IMR-90 (cell line): ENCODE results near the gene SEPHS2.

Experiments
- CEBPB ChIP-seq: IDR thresholded peaks from 2 replicates; pipeline ENCODE4 v1.6.1; 2012; ENCODE audit warnings: low read depth, low read length, improper control_type of control experiment
- CHD1 ChIP-seq: IDR thresholded peaks from 2 replicates; pipeline ENCODE4 v1.6.1; 2012; ENCODE audit warnings: low read depth, low read length, improper control_type of control experiment
- FOS ChIP-seq: fragments of 150-350 bp; IDR thresholded peaks from 2 replicates; pipeline ENCODE4 v1.6.1; 2016; ENCODE audit warnings: low read depth, low read length
- MAFK ChIP-seq: IDR thresholded peaks from 2 replicates; pipeline ENCODE4 v1.6.1; 2012; ENCODE audit warnings: low read depth, low read length, improper control_type of control experiment
- MAZ ChIP-seq: IDR thresholded peaks from 2 replicates; pipeline ENCODE4 v1.6.1; 2012; ENCODE audit warnings: low read depth, mild to moderate bottlenecking, low read length, improper control_type of control experiment, moderate library complexity, borderline replicate concordance
- MXI1 ChIP-seq: IDR thresholded peaks from 2 replicates; pipeline ENCODE4 v1.6.1; 2012; ENCODE audit warnings: low read depth, mild to moderate bottlenecking, low read length, moderate library complexity, borderline replicate concordance
- NFE2L2 ChIP-seq: fragments of 150-350 bp; IDR thresholded peaks from 2 replicates; pipeline ENCODE4 v1.6.1; 2016; ENCODE audit warnings: low read depth, mild to moderate bottlenecking, low read length
- POLR2A ChIP-seq: IDR thresholded peaks from 2 replicates; pipeline ENCODE4 v1.6.1; 2012; ENCODE audit warnings: mild to moderate bottlenecking, low read depth, low read length
- RAD21 ChIP-seq: IDR thresholded peaks from 2 replicates; pipeline ENCODE4 v1.6.1; 2012; ENCODE audit warnings: low read length, improper control_type of control experiment
- RCOR1 ChIP-seq: IDR thresholded peaks from 2 replicates; pipeline ENCODE4 v1.6.1; 2012; ENCODE audit warnings: mild to moderate bottlenecking, low read length, improper control_type of control experiment; ENCODE audit not compliant: insufficient replicate concordance
- RFX5 ChIP-seq: IDR thresholded peaks from 2 replicates; pipeline ENCODE4 v1.8.0; 2012; ENCODE audit warnings: low read depth, mild to moderate bottlenecking, low read length, moderate library complexity
- SMC3 ChIP-seq: fragments of 150-350 bp; IDR thresholded peaks from 2 replicates; pipeline ENCODE4 v1.6.1; 2016; ENCODE audit warnings: low read depth, mild to moderate bottlenecking, antibody characterized with exemption, low read length, moderate library complexity
- TF ChIP-seq, protein P1 (sequence below): conservative IDR thresholded peaks from 2 replicates; pipeline ENCODE4 v1.5.1; 2012; ENCODE audit warnings: mild to moderate bottlenecking, low read depth, low read length, improper control_type of control experiment
- TF ChIP-seq, protein P2 (sequence below): fragments of 150-350 bp; IDR thresholded peaks from 2 replicates; pipeline ENCODE4 v1.6.1; 2017; ENCODE audit warnings: mild to moderate bottlenecking, antibody characterized with exemption, low read length, low read depth

DNA sequence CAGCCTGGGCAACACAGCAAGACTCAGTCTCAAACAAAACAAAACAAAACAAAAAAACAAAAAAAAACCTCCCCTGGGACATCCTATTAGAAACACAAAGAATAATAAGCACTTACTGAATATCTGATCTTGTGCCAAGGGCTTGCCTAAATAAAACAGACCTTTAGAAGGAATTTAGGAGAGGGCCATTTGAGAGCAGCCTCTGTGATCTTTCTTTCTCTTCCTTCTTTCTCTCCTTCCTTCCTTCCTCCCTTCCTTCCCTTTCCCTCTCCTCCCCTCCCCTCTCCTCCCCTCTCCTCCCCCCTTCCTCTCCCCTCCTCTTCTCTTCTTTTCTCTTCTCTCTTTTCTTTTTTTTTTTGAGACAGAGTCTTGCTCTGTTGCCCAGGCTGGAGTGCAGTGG is 39.2 kb upstream of the SEPHS2 start:
- TF ChIP-seq, protein P1, sequence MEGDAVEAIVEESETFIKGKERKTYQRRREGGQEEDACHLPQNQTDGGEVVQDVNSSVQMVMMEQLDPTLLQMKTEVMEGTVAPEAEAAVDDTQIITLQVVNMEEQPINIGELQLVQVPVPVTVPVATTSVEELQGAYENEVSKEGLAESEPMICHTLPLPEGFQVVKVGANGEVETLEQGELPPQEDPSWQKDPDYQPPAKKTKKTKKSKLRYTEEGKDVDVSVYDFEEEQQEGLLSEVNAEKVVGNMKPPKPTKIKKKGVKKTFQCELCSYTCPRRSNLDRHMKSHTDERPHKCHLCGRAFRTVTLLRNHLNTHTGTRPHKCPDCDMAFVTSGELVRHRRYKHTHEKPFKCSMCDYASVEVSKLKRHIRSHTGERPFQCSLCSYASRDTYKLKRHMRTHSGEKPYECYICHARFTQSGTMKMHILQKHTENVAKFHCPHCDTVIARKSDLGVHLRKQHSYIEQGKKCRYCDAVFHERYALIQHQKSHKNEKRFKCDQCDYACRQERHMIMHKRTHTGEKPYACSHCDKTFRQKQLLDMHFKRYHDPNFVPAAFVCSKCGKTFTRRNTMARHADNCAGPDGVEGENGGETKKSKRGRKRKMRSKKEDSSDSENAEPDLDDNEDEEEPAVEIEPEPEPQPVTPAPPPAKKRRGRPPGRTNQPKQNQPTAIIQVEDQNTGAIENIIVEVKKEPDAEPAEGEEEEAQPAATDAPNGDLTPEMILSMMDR = no peak
- TF ChIP-seq POLR2A (no peak), RFX5 (no peak), MAFK (no peak), SMC3 (no peak), RCOR1 (no peak), CEBPB (no peak), RAD21 (no peak), CHD1 (no peak), NFE2L2 (no peak), MAZ (no peak), FOS (no peak), MXI1 (no peak)
- TF ChIP-seq, protein P2, sequence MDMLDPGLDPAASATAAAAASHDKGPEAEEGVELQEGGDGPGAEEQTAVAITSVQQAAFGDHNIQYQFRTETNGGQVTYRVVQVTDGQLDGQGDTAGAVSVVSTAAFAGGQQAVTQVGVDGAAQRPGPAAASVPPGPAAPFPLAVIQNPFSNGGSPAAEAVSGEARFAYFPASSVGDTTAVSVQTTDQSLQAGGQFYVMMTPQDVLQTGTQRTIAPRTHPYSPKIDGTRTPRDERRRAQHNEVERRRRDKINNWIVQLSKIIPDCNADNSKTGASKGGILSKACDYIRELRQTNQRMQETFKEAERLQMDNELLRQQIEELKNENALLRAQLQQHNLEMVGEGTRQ = no peak
